ENCODE data around the gene NPL. TPM values are rescaled to one million over a fixed set of nuclear protein-coding genes. Genes with fewer than 3 reads are reported as not detected.
A peak's percentile ranks its signal among the peaks of the same experiment; 100 is the strongest.

The NPL gene
- polyA plus RNA-seq, 1 donor (not counting 4 experiments of a cell fraction or from before 2014, with no cell fraction given) = 9.0 TPM

DNA sequence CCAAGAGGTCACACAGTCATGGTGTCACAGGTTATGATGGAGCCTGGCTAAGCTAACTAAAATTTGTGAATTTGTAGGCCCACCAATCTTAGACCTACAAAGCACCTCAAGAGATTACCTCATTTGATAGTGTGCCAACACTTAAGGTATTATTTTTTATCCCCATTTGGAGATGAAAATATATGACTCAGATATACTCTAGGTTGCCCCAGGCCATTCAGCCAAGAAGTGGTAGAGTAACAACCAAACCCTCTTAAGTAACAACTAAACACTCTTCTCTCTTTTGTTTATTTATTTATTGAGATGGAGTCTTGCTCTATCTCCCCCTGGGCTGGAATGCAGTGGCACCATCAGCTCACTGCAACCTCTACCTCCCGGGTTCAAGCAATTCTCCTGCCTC, 14.3 kb downstream of the NPL start:
- no peak overlapping the region for H3K27ac ChIP-seq (ENCODE audit: control insufficient read depth, insufficient read depth, low read length)
- H3K4me3 ChIP-seq (ENCODE audit: control insufficient read depth in 2 of 3, extremely low read depth in 1 of 3, insufficient read depth in 2 of 3, low read depth in 1 of 3, low read length in 3 of 3) = no peak overlapping the region
- H3K4me1 ChIP-seq (ENCODE audit: control insufficient read depth, extremely low read depth, insufficient read depth, low read length) = peaks cover 36% of the 10 kb centered on the region
- H4K20me1 ChIP-seq (ENCODE audit: control insufficient read depth, extremely low read depth, insufficient read depth, low read length) = no peaks in the 10 kb centered on the region
- FAIRE-seq (peak; percentile 63), DNase-seq (ENCODE audit: low read depth, low spot score) (peak; percentile 55)
- no peak overlapping the region for H3K4me2 ChIP-seq (ENCODE audit: control insufficient read depth, extremely low read depth, insufficient read depth, low read depth, low read length)
- no peaks in the 10 kb centered on the region for H3K79me2 ChIP-seq (ENCODE audit: control insufficient read depth, insufficient read depth, low read length)
- no peaks in the 10 kb centered on the region for H3K27me3 ChIP-seq (ENCODE audit: control insufficient read depth, extremely low read depth, insufficient read depth, low read length)
- no peaks in the 10 kb centered on the region for H3K9me1 ChIP-seq (ENCODE audit: control insufficient read depth, extremely low read depth, insufficient read depth, low read length)
- no peak overlapping the region for H2AFZ ChIP-seq (ENCODE audit: control insufficient read depth, low read length)
- TF ChIP-seq, protein P1, sequence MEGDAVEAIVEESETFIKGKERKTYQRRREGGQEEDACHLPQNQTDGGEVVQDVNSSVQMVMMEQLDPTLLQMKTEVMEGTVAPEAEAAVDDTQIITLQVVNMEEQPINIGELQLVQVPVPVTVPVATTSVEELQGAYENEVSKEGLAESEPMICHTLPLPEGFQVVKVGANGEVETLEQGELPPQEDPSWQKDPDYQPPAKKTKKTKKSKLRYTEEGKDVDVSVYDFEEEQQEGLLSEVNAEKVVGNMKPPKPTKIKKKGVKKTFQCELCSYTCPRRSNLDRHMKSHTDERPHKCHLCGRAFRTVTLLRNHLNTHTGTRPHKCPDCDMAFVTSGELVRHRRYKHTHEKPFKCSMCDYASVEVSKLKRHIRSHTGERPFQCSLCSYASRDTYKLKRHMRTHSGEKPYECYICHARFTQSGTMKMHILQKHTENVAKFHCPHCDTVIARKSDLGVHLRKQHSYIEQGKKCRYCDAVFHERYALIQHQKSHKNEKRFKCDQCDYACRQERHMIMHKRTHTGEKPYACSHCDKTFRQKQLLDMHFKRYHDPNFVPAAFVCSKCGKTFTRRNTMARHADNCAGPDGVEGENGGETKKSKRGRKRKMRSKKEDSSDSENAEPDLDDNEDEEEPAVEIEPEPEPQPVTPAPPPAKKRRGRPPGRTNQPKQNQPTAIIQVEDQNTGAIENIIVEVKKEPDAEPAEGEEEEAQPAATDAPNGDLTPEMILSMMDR (optimal IDR thresholded peaks at IDR 0.05 in 1 of 3, IDR thresholded peaks at IDR 0.05 in 1 of 3, conservative IDR thresholded peaks at IDR 0.05 in 1 of 3; ENCODE audit: extremely low read depth in 1 of 3, insufficient read depth in 2 of 3, low read length in 3 of 3) = no peak
- TF ChIP-seq EZH2 (IDR thresholded peaks at IDR 0.05; ENCODE audit: low read length) = no peak
- H3K9ac ChIP-seq (ENCODE audit: control insufficient read depth, extremely low read depth, insufficient read depth, low read length) = no peak overlapping the region
- H3K36me3 ChIP-seq (ENCODE audit: control insufficient read depth in 2 of 2, extremely low read depth in 1 of 2, insufficient read depth in 2 of 2, low read length in 2 of 2) = peaks cover 0 to 1% of the 10 kb centered on the region in 2 experiments
- dilution Hi-C loops (cut with MboI; ENCODE audit: extremely low pct_ligation_motif_present, low sequenced_read_pairs) = no loop called here
- H3K9me3 ChIP-seq (ENCODE audit: control insufficient read depth, low read depth, low read length) = no peaks in the 10 kb centered on the region

DNA sequence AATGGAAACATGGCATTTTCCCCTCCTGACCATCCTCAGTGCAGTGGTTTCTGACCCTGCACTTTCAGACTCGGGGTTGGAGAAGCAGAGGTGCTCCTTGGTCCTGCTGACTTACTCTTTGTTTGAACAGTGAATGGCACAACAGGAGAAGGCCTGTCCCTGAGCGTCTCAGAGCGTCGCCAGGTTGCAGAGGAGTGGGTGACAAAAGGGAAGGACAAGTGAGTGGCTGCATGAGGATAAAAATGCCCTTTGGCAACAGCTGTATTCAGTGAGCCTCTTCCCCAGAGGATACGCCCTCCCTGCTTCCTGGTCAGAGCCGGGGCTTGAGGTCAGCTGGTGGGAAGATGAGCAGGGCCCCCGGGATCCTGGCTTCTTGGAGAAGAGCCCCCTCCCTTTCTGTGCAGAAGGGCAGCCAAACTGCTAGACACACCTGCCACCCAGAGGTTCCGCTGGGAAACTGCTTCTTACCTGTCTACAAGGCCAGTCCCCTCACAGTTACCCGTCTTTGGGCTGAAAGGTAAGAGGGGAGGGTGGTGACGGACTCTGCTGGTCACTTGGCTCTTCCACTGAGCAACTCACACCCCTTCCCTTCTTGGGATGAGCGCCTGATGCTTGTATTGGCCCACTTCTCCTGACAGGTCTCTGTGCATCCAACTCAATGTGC, 16.6 kb downstream of the NPL start:
- no peak for DNase-seq (ENCODE audit: low read depth, low spot score)
- dilution Hi-C loops (cut with MboI; ENCODE audit: extremely low pct_ligation_motif_present, low sequenced_read_pairs) = no loop called here
- H4K20me1 ChIP-seq (ENCODE audit: control insufficient read depth, extremely low read depth, insufficient read depth, low read length) = no peaks in the 10 kb centered on the region
- no peaks in the 10 kb centered on the region for H3K79me2 ChIP-seq (ENCODE audit: control insufficient read depth, insufficient read depth, low read length)
- no peaks in the 10 kb centered on the region for H3K27me3 ChIP-seq (ENCODE audit: control insufficient read depth, extremely low read depth, insufficient read depth, low read length)
- H3K36me3 ChIP-seq (ENCODE audit: control insufficient read depth in 2 of 2, extremely low read depth in 1 of 2, insufficient read depth in 2 of 2, low read length in 2 of 2) = peaks cover 0 to 1% of the 10 kb centered on the region in 2 experiments
- H3K9me3 ChIP-seq (ENCODE audit: control insufficient read depth, low read depth, low read length) = no peaks in the 10 kb centered on the region
- no peak for FAIRE-seq
- no peak overlapping the region for H3K4me2 ChIP-seq (ENCODE audit: control insufficient read depth, extremely low read depth, insufficient read depth, low read depth, low read length)
- H3K9me1 ChIP-seq (ENCODE audit: control insufficient read depth, extremely low read depth, insufficient read depth, low read length) = no peaks in the 10 kb centered on the region
- no peak overlapping the region for H3K9ac ChIP-seq (ENCODE audit: control insufficient read depth, extremely low read depth, insufficient read depth, low read length)
- H3K27ac ChIP-seq (ENCODE audit: control insufficient read depth, insufficient read depth, low read length) = no peak overlapping the region
- H3K4me1 ChIP-seq (ENCODE audit: control insufficient read depth, extremely low read depth, insufficient read depth, low read length) = peaks cover 36% of the 10 kb centered on the region
- no peak overlapping the region for H2AFZ ChIP-seq (ENCODE audit: control insufficient read depth, low read length)
- no peak overlapping the region for H3K4me3 ChIP-seq (ENCODE audit: control insufficient read depth in 2 of 3, extremely low read depth in 1 of 3, insufficient read depth in 2 of 3, low read depth in 1 of 3, low read length in 3 of 3)
- TF ChIP-seq, protein P1 (optimal IDR thresholded peaks at IDR 0.05 in 1 of 3, IDR thresholded peaks at IDR 0.05 in 1 of 3, conservative IDR thresholded peaks at IDR 0.05 in 1 of 3; ENCODE audit: extremely low read depth in 1 of 3, insufficient read depth in 2 of 3, low read length in 3 of 3) = peak in 1 of 3 experiments; percentile 36
- no peak for TF ChIP-seq EZH2 (IDR thresholded peaks at IDR 0.05; ENCODE audit: low read length)

All from keratinocyte (primary cell).